ENCODE data around the gene VIPR1.

- TF ChIP-seq CTCF (IDR thresholded peaks at IDR 0.05; ENCODE audit: low read length) (peak; percentile 89), EZH2phosphoT487 (IDR thresholded peaks at IDR 0.05; ENCODE audit: low read length) (no peak), EZH2 (optimal IDR thresholded peaks at IDR 0.05; ENCODE audit: low read depth, low read length) (no peak)
Measured at GRCh38 chr3:42539871-42540714, 37.6 kb downstream of the VIPR1 start.
